T-helper 1 cell (primary cell): ENCODE measurements around the gene NKIRAS1.
"Not testable (repeated sequence)": the region's sequence is repeated elsewhere in the genome, so short reads cannot be mapped to it uniquely, and the experiment has no call there.

Experiments used
- DNase-seq, 5 donors: peaks; one replicate each; pipeline ENCODE4 v3.0.0-alpha.2; 2012 to 2020

Gene NKIRAS1

GRCh38 chr3:23938688-23939087 is 21.9 kb upstream of the NKIRAS1 start:
- DNase-seq: no peak

- DNase-seq: no peak
Observed at GRCh38 chr3:23937296-23937695, 20.5 kb upstream of the NKIRAS1 start.

- DNase-seq: no peak
Observed at GRCh38 chr3:23934253-23934652, 17.5 kb upstream of the NKIRAS1 start.

- no peak for DNase-seq
Observed at GRCh38 chr3:23932571-23932970, 15.8 kb upstream of the NKIRAS1 start.

GRCh38 chr3:23931597-23931996 is 14.8 kb upstream of the NKIRAS1 start:
- no peak for DNase-seq

GRCh38 chr3:23928524-23928923 is 11.7 kb upstream of the NKIRAS1 start:
- DNase-seq: no peak

GRCh38 chr3:23926736-23927135 is 9.9 kb upstream of the NKIRAS1 start:
- DNase-seq: no peak

- DNase-seq: no peak
Observed at GRCh38 chr3:23926246-23926645, 9.5 kb upstream of the NKIRAS1 start.

GRCh38 chr3:23923786-23924185 is 7.0 kb upstream of the NKIRAS1 start:
- no peak for DNase-seq

GRCh38 chr3:23921052-23921511 is 4.3 kb upstream of the NKIRAS1 start:
- no peak for DNase-seq

GRCh38 chr3:23920151-23920655 is 3.4 kb upstream of the NKIRAS1 start:
- no peak for DNase-seq

GRCh38 chr3:23919628-23920027 is 2.8 kb upstream of the NKIRAS1 start:
- DNase-seq: no peak

- DNase-seq: not testable (repeated sequence)
Observed at GRCh38 chr3:23918331-23918730, 1.5 kb upstream of the NKIRAS1 start.

GRCh38 chr3:23917679-23918303 is 1.0 kb upstream of the NKIRAS1 start:
- not testable (repeated sequence) for DNase-seq

GRCh38 chr3:23916152-23916885 is 471 bp downstream of the NKIRAS1 start:
- no peak for DNase-seq

- DNase-seq: no peak
Observed at GRCh38 chr3:23915537-23916108, 1.2 kb downstream of the NKIRAS1 start.

- no peak for DNase-seq
Observed at GRCh38 chr3:23913873-23914743, 2.7 kb downstream of the NKIRAS1 start.

- no peak for DNase-seq
Observed at GRCh38 chr3:23913182-23913581, 3.6 kb downstream of the NKIRAS1 start.

GRCh38 chr3:23912335-23912734 is 4.5 kb downstream of the NKIRAS1 start:
- not testable (repeated sequence) for DNase-seq

- no peak for DNase-seq
Observed at GRCh38 chr3:23911397-23911796, 5.4 kb downstream of the NKIRAS1 start.

GRCh38 chr3:23909341-23909740 is 7.4 kb downstream of the NKIRAS1 start:
- DNase-seq: no peak

- DNase-seq: no peak
Observed at GRCh38 chr3:23904545-23904944, 12.2 kb downstream of the NKIRAS1 start.

GRCh38 chr3:23900744-23901143 is 16.0 kb downstream of the NKIRAS1 start:
- DNase-seq: no peak
